ENCODE data around the gene BCKDK. TPM values are rescaled to one million over a fixed set of nuclear protein-coding genes. Genes with fewer than 3 reads are reported as not detected.

Gene BCKDK
- total RNA-seq, 1 experiment from 2014 or later: 57.0 TPM

GRCh38 chr16:31113121-31114120 lies 5.2 kb downstream of the BCKDK start:
- Histone ChIP-seq H2BK12ac (ENCODE audit: insufficient read length, low read depth, low read length) (no peak overlapping the region), H2AFZ (ENCODE audit: low read length) (no peak overlapping the region), H4K5ac (ENCODE audit: insufficient read length, low read depth, low read length) (no peak overlapping the region), H2BK5ac (ENCODE audit: insufficient read length, low read length) (no peak overlapping the region), H2BK120ac (ENCODE audit: low read depth, low read length, poor library complexity, severe bottlenecking) (no peak overlapping the region), H3K9me3 (ENCODE audit: control insufficient read depth, low read depth, low read length) (no peaks in the 10 kb centered on the region), H3K27ac (ENCODE audit: insufficient read length, low read depth, low read length) (no peak overlapping the region), H3K27me3 (ENCODE audit: insufficient read depth, low read length) (no peaks in the 10 kb centered on the region; the same call in 1 of the 2 replicates), H3T11ph (ENCODE audit: low read length) (no peak overlapping the region), H4K8ac (replicated peaks; ENCODE audit: insufficient read length, low read depth, low read length) (no peak overlapping the region), H2BK20ac (ENCODE audit: low read depth, low read length, poor library complexity, severe bottlenecking) (no peak overlapping the region), H4K20me1 (ENCODE audit: control insufficient read depth, insufficient read depth, insufficient read length) (no peaks in the 10 kb centered on the region), H3K4me1 (ENCODE audit: insufficient read depth, low read length) (0 out of 2 replicates have a peak, but pooled peaks cover 2% of the 10 kb centered on the region), H3K23me2 (ENCODE audit: insufficient read length, low read depth, low read length, poor library complexity, severe bottlenecking) (peaks cover 4% of the 10 kb centered on the region), H3K23ac (ENCODE audit: insufficient read length, low read depth, low read length) (no peak overlapping the region), H3K79me1 (ENCODE audit: insufficient read depth, low read depth, low read length, poor library complexity, severe bottlenecking) (peaks cover under 1% of the 10 kb centered on the region), H3K4ac (ENCODE audit: low read depth, low read length) (no peak overlapping the region), H3K4me2 (ENCODE audit: insufficient read depth, insufficient read length, low read length) (no peak overlapping the region), H2BK15ac (ENCODE audit: low read depth, low read length) (no peak overlapping the region), H3K14ac (ENCODE audit: insufficient read depth, low read length) (no peak overlapping the region), H3K9ac (ENCODE audit: extremely low read depth, insufficient read length, low read length) (no peak overlapping the region), H3K18ac (ENCODE audit: insufficient read length, low read depth, low read length) (no peak overlapping the region), H3K79me2 (ENCODE audit: insufficient read depth, low read length) (peaks cover 4% of the 10 kb centered on the region; the same call in 1 of the 2 replicates), H3K56ac (ENCODE audit: insufficient read length, low read depth, low read length) (no peak overlapping the region), H4K91ac (ENCODE audit: insufficient read length, low read depth, low read length) (no peak overlapping the region), H2AK5ac (ENCODE audit: insufficient read length, low read length) (no peak overlapping the region)
- Mint-ChIP-seq H3K9me3 (no peaks in the 10 kb centered on the region; a peak in 1 of 5 replicates), H3K27ac (no peak overlapping the region; a peak in 1 of 7 replicates), H3K36me3 (ENCODE audit: insufficient read depth in 1 of 3, low read depth in 3 of 3) (peaks cover 19 to 41% (median 35%) of the 10 kb centered on the region in 3 experiments), H3K27me3 (ENCODE audit: low read depth) (no peaks in the 10 kb centered on the region), H3K4me1 (peaks cover 6 to 9% of the 10 kb centered on the region in 2 experiments), H3K4me3 (no peak overlapping the region)
- no CpG with 5 or more reads among the region's 5 CpGs for WGBS (ENCODE audit: extremely low coverage, insufficient read length, low lambda C conversion rate)
- no peak for DNase-seq
- TF ChIP-seq, protein P1, sequence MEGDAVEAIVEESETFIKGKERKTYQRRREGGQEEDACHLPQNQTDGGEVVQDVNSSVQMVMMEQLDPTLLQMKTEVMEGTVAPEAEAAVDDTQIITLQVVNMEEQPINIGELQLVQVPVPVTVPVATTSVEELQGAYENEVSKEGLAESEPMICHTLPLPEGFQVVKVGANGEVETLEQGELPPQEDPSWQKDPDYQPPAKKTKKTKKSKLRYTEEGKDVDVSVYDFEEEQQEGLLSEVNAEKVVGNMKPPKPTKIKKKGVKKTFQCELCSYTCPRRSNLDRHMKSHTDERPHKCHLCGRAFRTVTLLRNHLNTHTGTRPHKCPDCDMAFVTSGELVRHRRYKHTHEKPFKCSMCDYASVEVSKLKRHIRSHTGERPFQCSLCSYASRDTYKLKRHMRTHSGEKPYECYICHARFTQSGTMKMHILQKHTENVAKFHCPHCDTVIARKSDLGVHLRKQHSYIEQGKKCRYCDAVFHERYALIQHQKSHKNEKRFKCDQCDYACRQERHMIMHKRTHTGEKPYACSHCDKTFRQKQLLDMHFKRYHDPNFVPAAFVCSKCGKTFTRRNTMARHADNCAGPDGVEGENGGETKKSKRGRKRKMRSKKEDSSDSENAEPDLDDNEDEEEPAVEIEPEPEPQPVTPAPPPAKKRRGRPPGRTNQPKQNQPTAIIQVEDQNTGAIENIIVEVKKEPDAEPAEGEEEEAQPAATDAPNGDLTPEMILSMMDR (conservative IDR thresholded peaks at IDR 0.05): no peak

Measured in H9 (cell line).